Large intestine (tissue), 3 donors: ENCODE data around the gene SLC12A5. TPM values are rescaled to one million over a fixed set of nuclear protein-coding genes. Genes with fewer than 3 reads are reported as not detected.
"Not testable (repeated sequence)": the region's sequence is repeated elsewhere in the genome, so short reads cannot be mapped to it uniquely, and the experiment has no call there.

Experiments
- DNase-seq, 2 donors: peaks; one replicate each; pipeline versions ENCODE4 v3.0.0 to v3.0.0-alpha.2; 2013
- H3K27ac ChIP-seq: one replicate; pipeline ENCODE4 v1.5.1; 2013; ENCODE audit warnings: low read length
- H3K27me3 ChIP-seq: 2 replicates; pipeline ENCODE4 v1.6.1; 2013; ENCODE audit warnings: low read length; ENCODE audit not compliant: control insufficient read depth, insufficient read depth
- H3K36me3 ChIP-seq: 2 replicates; pipeline ENCODE4 v1.6.1; 2013; ENCODE audit warnings: low read length; ENCODE audit not compliant: control insufficient read depth, insufficient read depth
- H3K4me1 ChIP-seq: one replicate; pipeline ENCODE4 v1.6.1; 2013; ENCODE audit warnings: low read length; ENCODE audit not compliant: control insufficient read depth, insufficient read depth
- H3K4me3 ChIP-seq: one replicate; pipeline ENCODE4 v1.5.1; 2013; ENCODE audit warnings: low read length
- H3K9me3 ChIP-seq: one replicate; pipeline ENCODE4 v1.6.1; 2013; ENCODE audit warnings: mild to moderate bottlenecking, low read depth, low read length, moderate library complexity; ENCODE audit not compliant: control insufficient read depth
- WGBS: methylation state at CpG from one replicate; pipeline ENCODE4 v1.1.5; 2013; ENCODE audit warnings: low lambda C conversion rate; ENCODE audit not compliant: insufficient coverage; 5-methylcytosine and 5-hydroxymethylcytosine counted together
- polyA plus RNA-seq: library from polyadenylated mRNA; unstranded; fragments of 120-200 nt; gene quantifications from one replicate; pipeline ENCODE4 v1.2.1, GENCODE V29; 2013

The SLC12A5 gene
- polyA plus RNA-seq, 1 donor = 3.5 TPM

DNA sequence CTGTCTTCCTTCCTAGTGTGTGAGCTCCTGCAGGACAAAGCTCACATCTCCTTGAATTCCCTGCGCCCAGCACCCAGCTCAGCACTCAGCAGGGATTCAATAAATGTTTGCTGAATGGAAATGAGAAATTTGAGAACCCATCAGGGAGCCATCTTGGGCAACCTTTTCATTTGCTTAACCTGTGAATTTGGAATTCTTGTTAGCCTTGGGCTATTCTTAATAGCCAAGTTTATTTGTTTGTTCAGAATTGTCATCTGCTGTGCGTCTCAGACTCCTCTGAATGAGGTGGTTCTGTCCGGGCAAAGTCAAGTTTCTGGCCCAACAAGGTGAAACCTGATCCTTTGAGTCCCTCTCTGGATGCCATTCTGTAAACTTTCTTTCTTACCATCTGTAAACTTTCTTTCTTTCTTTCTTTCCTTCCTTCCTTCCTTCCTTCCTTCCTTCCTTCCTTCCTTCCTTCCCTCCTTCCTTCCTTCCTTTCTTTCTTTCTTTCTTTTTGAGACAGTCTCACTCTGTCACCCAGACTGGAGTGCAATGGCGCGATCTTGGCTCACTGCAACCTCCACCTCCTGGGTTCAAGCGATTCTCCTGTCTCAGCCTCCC is 33.4 kb upstream of the SLC12A5 start:
- not testable (repeated sequence) for H3K4me3 ChIP-seq, H3K9me3 ChIP-seq, H3K27ac ChIP-seq, DNase-seq, H3K4me1 ChIP-seq, H3K36me3 ChIP-seq
- H3K27me3 ChIP-seq = peaks cover 27% of the 10 kb centered on the region
- WGBS = no CpG with 5 or more reads among the region's 6 CpGs

DNA sequence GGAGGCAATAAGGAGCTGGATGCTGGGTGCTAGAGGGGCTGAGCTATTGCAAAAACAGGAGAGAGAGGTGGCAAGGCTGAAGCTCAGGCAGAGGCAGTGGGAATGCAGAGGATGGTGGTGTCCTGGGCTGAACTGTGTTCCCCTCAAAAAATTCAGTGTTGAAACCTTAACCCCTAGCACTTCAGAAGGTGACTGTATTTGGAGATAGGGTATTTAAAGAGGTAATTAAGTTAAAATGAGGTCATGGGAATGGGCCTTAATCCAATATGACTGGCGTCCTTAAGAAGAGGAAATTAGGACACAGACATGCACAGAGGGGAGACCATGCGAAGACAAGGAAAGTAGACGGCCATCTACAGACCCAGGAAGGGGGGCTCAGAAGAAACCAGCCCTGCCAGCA is 31.8 kb upstream of the SLC12A5 start:
- Histone ChIP-seq H3K27me3 (peaks cover 37% of the 10 kb centered on the region), H3K4me3 (no peak overlapping the region), H3K9me3 (no peaks in the 10 kb centered on the region), H3K27ac (no peak overlapping the region), H3K4me1 (no peaks in the 10 kb centered on the region), H3K36me3 (no peaks in the 10 kb centered on the region)
- no CpG with 5 or more reads among the region's 3 CpGs for WGBS
- no peak for DNase-seq

GRCh38 chr20:45998337-45998736 is 30.7 kb upstream of the SLC12A5 start:
- no peak for DNase-seq
- no CpG with 5 or more reads among the region's 2 CpGs for whole genome bisulfite sequencing
- H3K27ac ChIP-seq = no peak overlapping the region
- H3K9me3 ChIP-seq = no peaks in the 10 kb centered on the region
- H3K27me3 ChIP-seq = peaks cover 38% of the 10 kb centered on the region
- no peaks in the 10 kb centered on the region for H3K36me3 ChIP-seq
- H3K4me3 ChIP-seq = no peak overlapping the region
- H3K4me1 ChIP-seq = no peaks in the 10 kb centered on the region

DNA sequence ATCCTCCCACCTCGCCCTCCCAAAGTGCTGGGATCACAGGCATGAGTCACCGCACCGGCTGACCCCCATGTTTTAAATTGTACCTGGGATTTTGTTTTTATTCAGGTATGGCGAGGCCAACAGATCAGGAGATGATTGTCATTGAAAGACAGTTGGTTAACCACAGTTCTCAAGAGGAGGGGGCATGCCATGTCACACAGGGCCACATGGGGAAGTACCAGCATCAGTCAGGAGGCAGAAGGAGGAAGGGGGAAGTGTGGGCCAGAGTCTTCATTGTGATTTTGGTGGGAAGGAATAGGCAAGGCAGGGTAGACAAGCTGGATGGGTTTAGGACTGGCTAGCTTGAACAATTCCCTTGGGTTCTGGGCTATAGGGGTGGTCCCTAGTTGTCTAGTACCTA is 30.3 kb upstream of the SLC12A5 start:
- no peak for DNase-seq
- H3K9me3 ChIP-seq = no peaks in the 10 kb centered on the region
- H3K4me3 ChIP-seq = no peak overlapping the region
- H3K36me3 ChIP-seq = no peaks in the 10 kb centered on the region
- WGBS = no CpG with 5 or more reads among the region's 4 CpGs
- H3K4me1 ChIP-seq = no peaks in the 10 kb centered on the region
- peaks cover 37% of the 10 kb centered on the region for H3K27me3 ChIP-seq
- no peak overlapping the region for H3K27ac ChIP-seq

DNA sequence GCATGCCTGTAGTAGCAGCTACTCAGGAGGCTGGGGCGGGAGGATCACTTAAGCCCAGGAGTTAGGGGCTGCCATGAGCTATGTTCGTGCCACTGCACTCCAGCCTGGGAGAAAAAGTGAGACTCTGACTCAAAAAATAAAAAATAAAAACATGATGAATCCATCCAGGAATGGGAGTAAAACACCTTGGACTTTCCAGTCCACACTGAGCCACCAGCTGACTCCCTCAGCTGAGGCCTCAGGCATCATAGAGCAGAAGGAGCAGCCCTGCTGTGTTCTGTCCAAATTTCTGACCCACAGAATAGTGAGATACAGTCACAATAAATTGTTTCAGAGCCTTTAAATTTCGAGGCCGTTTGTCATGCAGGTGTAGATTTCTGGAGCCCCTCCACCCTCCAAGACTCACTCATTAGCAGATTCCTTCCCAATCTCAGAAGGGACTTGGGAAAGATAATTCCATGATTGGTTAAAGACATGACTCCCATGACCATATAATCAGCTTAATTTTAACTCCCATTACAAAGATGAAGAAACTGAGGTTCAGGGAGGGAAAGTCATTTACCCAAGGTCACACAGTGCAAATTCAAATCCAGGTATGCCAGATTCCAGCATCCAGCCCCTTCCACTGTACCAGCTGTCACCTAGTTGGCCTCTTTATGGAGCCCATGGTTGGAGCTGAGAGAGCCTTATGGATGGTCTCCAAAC is 29.3 kb upstream of the SLC12A5 start:
- no peak overlapping the region for H3K4me3 ChIP-seq
- no peak for DNase-seq
- WGBS = no CpG with 5 or more reads among the region's 4 CpGs
- no peaks in the 10 kb centered on the region for H3K36me3 ChIP-seq
- H3K27me3 ChIP-seq = peaks cover 44% of the 10 kb centered on the region
- H3K27ac ChIP-seq = no peak overlapping the region
- H3K4me1 ChIP-seq = no peaks in the 10 kb centered on the region
- H3K9me3 ChIP-seq = no peaks in the 10 kb centered on the region

GRCh38 chr20:46000262-46000996 is 28.6 kb upstream of the SLC12A5 start:
- H3K4me1 ChIP-seq = no peaks in the 10 kb centered on the region
- WGBS = no CpG with 5 or more reads among the region's 16 CpGs
- peaks cover 51% of the 10 kb centered on the region for H3K27me3 ChIP-seq
- H3K27ac ChIP-seq = no peak overlapping the region
- no peaks in the 10 kb centered on the region for H3K36me3 ChIP-seq
- H3K4me3 ChIP-seq = no peak overlapping the region
- DNase-seq = no peak
- H3K9me3 ChIP-seq = no peaks in the 10 kb centered on the region

DNA sequence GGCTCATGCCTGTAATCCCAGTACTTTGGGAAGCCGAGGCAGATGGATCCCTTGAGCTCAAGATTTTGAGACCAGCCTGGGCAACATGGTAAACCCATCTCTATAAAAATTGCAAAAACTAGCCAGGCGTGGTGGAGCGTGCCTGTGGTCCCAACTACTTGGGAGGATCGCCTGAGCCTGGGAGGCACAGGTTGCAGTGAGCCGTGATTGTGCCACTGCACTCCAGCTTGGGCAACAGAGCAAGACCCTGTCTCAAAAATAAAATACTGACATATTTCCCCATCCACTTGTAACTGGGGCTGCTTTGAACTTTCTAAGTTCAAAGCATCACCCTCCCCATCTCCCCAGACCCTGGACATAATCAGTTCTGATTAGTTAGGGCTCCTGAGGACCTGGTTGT is 27.5 kb upstream of the SLC12A5 start:
- no peak overlapping the region for H3K27ac ChIP-seq
- no peaks in the 10 kb centered on the region for H3K9me3 ChIP-seq
- H3K4me3 ChIP-seq = no peak overlapping the region
- H3K36me3 ChIP-seq = no peaks in the 10 kb centered on the region
- WGBS = no CpG with 5 or more reads among the region's 5 CpGs
- no peaks in the 10 kb centered on the region for H3K4me1 ChIP-seq
- DNase-seq = no peak
- H3K27me3 ChIP-seq = peaks cover 60% of the 10 kb centered on the region

DNA sequence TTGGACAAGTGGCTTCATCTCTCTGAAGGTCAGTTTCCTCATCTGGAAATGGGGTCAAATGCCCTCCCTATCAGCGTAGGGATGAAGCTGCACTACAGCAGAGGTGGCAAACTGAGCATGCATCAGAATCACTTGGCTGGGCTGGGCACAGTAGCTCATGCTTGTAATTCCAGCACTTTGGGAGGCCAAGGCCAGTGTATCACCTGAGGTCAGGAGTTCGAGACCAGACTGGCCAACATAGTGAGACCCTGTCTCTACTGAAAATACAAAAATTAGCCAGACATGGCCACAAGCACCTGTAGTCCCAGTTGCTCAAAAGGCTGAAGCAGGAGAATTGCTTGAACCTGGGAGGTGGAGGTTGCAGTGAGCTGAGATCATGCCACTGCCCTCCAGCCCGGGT is 27.0 kb upstream of the SLC12A5 start:
- Histone ChIP-seq H3K9me3 (no peaks in the 10 kb centered on the region), H3K27me3 (peaks cover 65% of the 10 kb centered on the region), H3K4me3 (no peak overlapping the region), H3K27ac (no peak overlapping the region), H3K4me1 (no peaks in the 10 kb centered on the region), H3K36me3 (no peaks in the 10 kb centered on the region)
- no CpG with 5 or more reads among the region's 3 CpGs for WGBS
- DNase-seq = no peak

- no CpG with 5 or more reads among the region's 4 CpGs for WGBS
- peaks cover 76% of the 10 kb centered on the region for H3K27me3 ChIP-seq
- H3K36me3 ChIP-seq = no peaks in the 10 kb centered on the region
- H3K4me3 ChIP-seq = no peak overlapping the region
- no peaks in the 10 kb centered on the region for H3K9me3 ChIP-seq
- DNase-seq = no peak
- H3K4me1 ChIP-seq = no peaks in the 10 kb centered on the region
- no peak overlapping the region for H3K27ac ChIP-seq
Measured at GRCh38 chr20:46004187-46004586, 24.8 kb upstream of the SLC12A5 start.

DNA sequence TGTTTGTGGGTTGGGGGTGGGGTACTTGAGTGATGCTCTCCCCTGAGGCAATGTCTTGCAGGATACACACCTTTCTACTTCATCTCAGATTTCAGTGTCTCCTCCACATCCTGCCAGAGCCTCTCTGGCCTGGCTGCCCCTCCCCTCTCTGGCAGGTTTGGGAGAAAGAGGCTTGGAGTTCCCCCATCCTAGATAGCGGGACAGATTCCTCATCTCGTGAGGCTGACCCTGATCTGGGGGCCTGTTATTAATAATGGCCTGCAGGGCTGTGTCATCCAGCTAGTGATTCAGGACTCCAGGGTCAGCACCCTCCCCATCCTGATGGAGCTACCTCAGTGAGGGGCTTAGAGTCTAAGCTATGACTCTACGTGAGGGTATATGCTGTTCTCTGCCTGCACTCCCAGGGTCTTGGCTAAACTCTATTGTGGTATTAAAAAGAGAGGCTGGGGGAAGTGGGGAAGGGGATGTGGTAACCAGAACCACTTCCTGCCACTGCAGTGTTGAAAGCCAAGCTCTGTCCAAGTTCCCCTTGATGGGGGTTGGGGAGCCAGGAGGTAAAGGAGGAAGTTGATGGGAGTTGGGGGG is 24.0 kb upstream of the SLC12A5 start:
- Histone ChIP-seq H3K4me1 (no peaks in the 10 kb centered on the region), H3K36me3 (no peaks in the 10 kb centered on the region), H3K27me3 (peaks cover 79% of the 10 kb centered on the region), H3K27ac (no peak overlapping the region), H3K9me3 (no peaks in the 10 kb centered on the region), H3K4me3 (no peak overlapping the region)
- no CpG with 5 or more reads among the region's 3 CpGs for WGBS
- DNase-seq = peak in 1 of 2 donors; percentile 24
